ENCODE results near the gene CNTN4.

DNA sequence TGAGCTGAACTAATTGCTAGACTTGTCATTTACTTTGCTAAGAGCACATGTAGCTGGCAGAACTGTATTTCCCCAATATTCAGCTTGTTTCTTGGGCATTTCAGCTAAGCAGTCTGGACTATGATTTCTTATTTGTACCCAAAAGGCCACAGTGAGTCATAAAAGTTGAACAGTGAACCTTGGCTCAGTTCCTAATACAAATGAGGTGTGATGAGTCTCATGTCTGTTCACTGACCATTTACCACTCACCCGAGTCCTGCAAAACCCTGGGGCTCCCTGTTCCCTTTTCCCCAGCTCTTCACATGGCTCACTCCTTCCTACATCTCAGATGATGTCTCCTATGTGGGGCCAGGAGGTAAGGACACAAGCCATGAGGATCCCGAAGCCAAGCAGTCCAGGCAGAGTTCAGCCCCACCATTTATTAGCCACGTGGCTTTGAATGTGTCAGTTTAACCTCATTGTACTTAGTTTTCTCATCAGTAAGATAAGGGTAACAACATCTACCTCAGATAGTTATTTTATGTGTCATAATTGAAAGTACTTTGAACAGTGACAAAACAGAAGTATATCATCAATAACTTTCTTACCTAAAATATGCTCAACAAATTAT, 772.2 kb downstream of the CNTN4 start:
- TF ChIP-seq, protein P1, sequence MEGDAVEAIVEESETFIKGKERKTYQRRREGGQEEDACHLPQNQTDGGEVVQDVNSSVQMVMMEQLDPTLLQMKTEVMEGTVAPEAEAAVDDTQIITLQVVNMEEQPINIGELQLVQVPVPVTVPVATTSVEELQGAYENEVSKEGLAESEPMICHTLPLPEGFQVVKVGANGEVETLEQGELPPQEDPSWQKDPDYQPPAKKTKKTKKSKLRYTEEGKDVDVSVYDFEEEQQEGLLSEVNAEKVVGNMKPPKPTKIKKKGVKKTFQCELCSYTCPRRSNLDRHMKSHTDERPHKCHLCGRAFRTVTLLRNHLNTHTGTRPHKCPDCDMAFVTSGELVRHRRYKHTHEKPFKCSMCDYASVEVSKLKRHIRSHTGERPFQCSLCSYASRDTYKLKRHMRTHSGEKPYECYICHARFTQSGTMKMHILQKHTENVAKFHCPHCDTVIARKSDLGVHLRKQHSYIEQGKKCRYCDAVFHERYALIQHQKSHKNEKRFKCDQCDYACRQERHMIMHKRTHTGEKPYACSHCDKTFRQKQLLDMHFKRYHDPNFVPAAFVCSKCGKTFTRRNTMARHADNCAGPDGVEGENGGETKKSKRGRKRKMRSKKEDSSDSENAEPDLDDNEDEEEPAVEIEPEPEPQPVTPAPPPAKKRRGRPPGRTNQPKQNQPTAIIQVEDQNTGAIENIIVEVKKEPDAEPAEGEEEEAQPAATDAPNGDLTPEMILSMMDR (IDR thresholded peaks at IDR 0.05; ENCODE audit: low read length), result no peak
- TF ChIP-seq EZH2phosphoT487 (IDR thresholded peaks at IDR 0.05; ENCODE audit: low read length), result no peak
